Medulla oblongata (tissue), 1 donor: ENCODE results near the gene TENM4.
A peak's percentile ranks its signal among the peaks of the same experiment; 100 is the strongest.

Experiments
- DNase-seq: peaks from one replicate; pipeline ENCODE4 v3.0.0-alpha.2; 2015; ENCODE audit errors: extremely low spot score

TENM4 gene

GRCh38 chr11:78791254-78791653 lies 649.6 kb downstream of the TENM4 start:
- no peak for DNase-seq

GRCh38 chr11:78790784-78791183 lies 650.0 kb downstream of the TENM4 start:
- DNase-seq = no peak

- no peak for DNase-seq
Measured at GRCh38 chr11:78789375-78789774, 651.5 kb downstream of the TENM4 start.

- DNase-seq = no peak
Measured at GRCh38 chr11:78788533-78788932, 652.3 kb downstream of the TENM4 start.

- peak; percentile 56 for DNase-seq
Measured at GRCh38 chr11:78787696-78788095, 653.1 kb downstream of the TENM4 start.

GRCh38 chr11:78786746-78787145 lies 654.1 kb downstream of the TENM4 start:
- DNase-seq = no peak

- DNase-seq = no peak
Measured at GRCh38 chr11:78786086-78786485, 654.7 kb downstream of the TENM4 start.

GRCh38 chr11:78784321-78785061 lies 656.3 kb downstream of the TENM4 start:
- DNase-seq = no peak

- DNase-seq = no peak
Measured at GRCh38 chr11:78783846-78784245, 657.0 kb downstream of the TENM4 start.

GRCh38 chr11:78783301-78783700 lies 657.5 kb downstream of the TENM4 start:
- DNase-seq = no peak

- DNase-seq = no peak
Measured at GRCh38 chr11:78782725-78783124, 658.1 kb downstream of the TENM4 start.

GRCh38 chr11:78780889-78781288 lies 659.9 kb downstream of the TENM4 start:
- DNase-seq = no peak

GRCh38 chr11:78773492-78773891 lies 667.3 kb downstream of the TENM4 start:
- no peak for DNase-seq

- no peak for DNase-seq
Measured at GRCh38 chr11:78773077-78773476, 667.8 kb downstream of the TENM4 start.

GRCh38 chr11:78772186-78772585 lies 668.6 kb downstream of the TENM4 start:
- no peak for DNase-seq

GRCh38 chr11:78770931-78771330 lies 669.9 kb downstream of the TENM4 start:
- DNase-seq = no peak

GRCh38 chr11:78768971-78769370 lies 671.9 kb downstream of the TENM4 start:
- DNase-seq = no peak

GRCh38 chr11:78768345-78768744 lies 672.5 kb downstream of the TENM4 start:
- no peak for DNase-seq

- DNase-seq = no peak
Measured at GRCh38 chr11:78767027-78767932, 673.5 kb downstream of the TENM4 start.

GRCh38 chr11:78764946-78765345 lies 675.9 kb downstream of the TENM4 start:
- DNase-seq = no peak

- DNase-seq = no peak
Measured at GRCh38 chr11:78763664-78764063, 677.2 kb downstream of the TENM4 start.

- DNase-seq = no peak
Measured at GRCh38 chr11:78762105-78762504, 678.7 kb downstream of the TENM4 start.

GRCh38 chr11:78759071-78759470 lies 681.8 kb downstream of the TENM4 start:
- DNase-seq = no peak
